ENCODE results near the gene MDC1. TPM values are rescaled to one million over a fixed set of nuclear protein-coding genes. Genes with fewer than 3 reads are reported as not detected.

The MDC1 gene
- total and polyA plus RNA-seq, 2 of the 13 experiments (the other 11 are each of a cell fraction or from before 2014, with no cell fraction given): 8.4 to 14.0 TPM

- TF ChIP-seq HOMEZ (CRISPR knock-in tag; IDR thresholded peaks at IDR 0.05; ENCODE audit: low read depth) (0 out of 2 replicates have a peak, but pooled peaks have one; percentile 43), ZNF547 (CRISPR knock-in tag; IDR thresholded peaks at IDR 0.05) (peak; percentile 70; the same call in 1 of the 2 replicates), PPARG (CRISPR knock-in tag; conservative IDR thresholded peaks at IDR 0.05) (peak; percentile 68), SALL1 (CRISPR knock-in tag; IDR thresholded peaks at IDR 0.05) (peak; percentile 83), ASH2L (IDR thresholded peaks at IDR 0.05; ENCODE audit: insufficient read length, low read depth, low read length) (peak; percentile 51), NONO (IDR thresholded peaks at IDR 0.05) (no peak), NONO (CRISPR knock-in tag; conservative IDR thresholded peaks at IDR 0.05) (peak; percentile 74; the same call in 1 of the 2 replicates), ZNF3 (CRISPR knock-in tag; IDR thresholded peaks at IDR 0.05) (0 out of 2 replicates have a peak, but pooled peaks have one; percentile 17), RFX5 (IDR thresholded peaks at IDR 0.05; ENCODE audit: low read depth, low read length) (peak; percentile 22; the same call in 1 of the 2 replicates), ZBTB3 (CRISPR knock-in tag; IDR thresholded peaks at IDR 0.05; ENCODE audit: borderline replicate concordance, low read depth) (0 out of 2 replicates have a peak, but pooled peaks have one; percentile 29), SAP130 (CRISPR knock-in tag; IDR thresholded peaks at IDR 0.05; ENCODE audit: low read depth) (peak; percentile 80), TOE1 (CRISPR knock-in tag; IDR thresholded peaks at IDR 0.05) (no peak), ZHX2 (IDR thresholded peaks at IDR 0.05; ENCODE audit: low read depth) (0 out of 2 replicates have a peak, but pooled peaks have one; percentile 41), ZHX2 (CRISPR knock-in tag; IDR thresholded peaks at IDR 0.05; ENCODE audit: borderline replicate concordance) (no peak), ELF3 (CRISPR knock-in tag; IDR thresholded peaks at IDR 0.05) (peak; percentile 69; the same call in 1 of the 2 replicates), SP5 (CRISPR knock-in tag; IDR thresholded peaks at IDR 0.05; ENCODE audit: borderline replicate concordance, low read depth) (0 out of 2 replicates have a peak, but pooled peaks have one; percentile 42), CTCF (CRISPR knock-in tag; IDR thresholded peaks at IDR 0.05) (peak; percentile 100), HMGXB4 (CRISPR knock-in tag; IDR thresholded peaks at IDR 0.05; ENCODE audit: borderline replicate concordance in 1 of 2, low read depth in 1 of 2) (peak; percentile 92 to 96)
Observed at GRCh38 chr6:30678964-30679726, 37.9 kb downstream of the MDC1 start (continued).

Data from HepG2 (cell line).